RPMI8226 (cell line): Measurements from ENCODE around the gene PRRX1.
A peak's percentile ranks its signal among the peaks of the same experiment; 100 is the strongest.

Source experiments
- DNase-seq: peaks from one replicate; pipeline ENCODE4 v3.0.0-alpha.2; 2015

PRRX1 gene

GRCh38 chr1:170723518-170723917 is 59.6 kb downstream of the PRRX1 start:
- no peak for DNase-seq

GRCh38 chr1:170725326-170725725 is 61.4 kb downstream of the PRRX1 start:
- no peak for DNase-seq

- no peak for DNase-seq
Observed at GRCh38 chr1:170727963-170728362, 64.0 kb downstream of the PRRX1 start.

GRCh38 chr1:170729225-170730002 is 65.5 kb downstream of the PRRX1 start:
- DNase-seq = no peak

GRCh38 chr1:170730014-170730413 is 66.1 kb downstream of the PRRX1 start:
- no peak for DNase-seq

GRCh38 chr1:170730438-170730837 is 66.5 kb downstream of the PRRX1 start:
- DNase-seq = no peak

- DNase-seq = no peak
Observed at GRCh38 chr1:170731566-170732251, 67.8 kb downstream of the PRRX1 start.

- DNase-seq = no peak
Observed at GRCh38 chr1:170732252-170732588, 68.3 kb downstream of the PRRX1 start.

- no peak for DNase-seq
Observed at GRCh38 chr1:170734412-170735175, 70.7 kb downstream of the PRRX1 start.

GRCh38 chr1:170735366-170736263 is 71.7 kb downstream of the PRRX1 start:
- DNase-seq = no peak

- DNase-seq = no peak
Observed at GRCh38 chr1:170739803-170740202, 75.9 kb downstream of the PRRX1 start.

- DNase-seq = no peak
Observed at GRCh38 chr1:170741678-170742077, 77.7 kb downstream of the PRRX1 start.

- DNase-seq = no peak
Observed at GRCh38 chr1:170742600-170742999, 78.7 kb downstream of the PRRX1 start.

GRCh38 chr1:170743083-170743482 is 79.2 kb downstream of the PRRX1 start:
- DNase-seq = no peak

GRCh38 chr1:170749549-170749948 is 85.6 kb downstream of the PRRX1 start:
- no peak for DNase-seq

GRCh38 chr1:170749959-170750358 is 86.0 kb downstream of the PRRX1 start:
- DNase-seq = no peak

- no peak for DNase-seq
Observed at GRCh38 chr1:170755795-170756194, 91.9 kb downstream of the PRRX1 start.

- DNase-seq = no peak
Observed at GRCh38 chr1:170758992-170759391, 95.1 kb downstream of the PRRX1 start.

GRCh38 chr1:170765279-170765678 is 101.3 kb downstream of the PRRX1 start:
- no peak for DNase-seq

- DNase-seq = peak; percentile 15
Observed at GRCh38 chr1:170765712-170766330, 101.9 kb downstream of the PRRX1 start.

- no peak for DNase-seq
Observed at GRCh38 chr1:170768929-170769328, 105.0 kb downstream of the PRRX1 start.

GRCh38 chr1:170769691-170770090 is 105.8 kb downstream of the PRRX1 start:
- DNase-seq = no peak
